SH-SY5Y (cell line): Measurements from ENCODE around the gene EXOG.

Source experiments
- GATA2 ChIP-seq: IDR thresholded peaks from 2 replicates; pipeline ENCODE4 v1.6.1; 2011; ENCODE audit warnings: mild to moderate bottlenecking, low read depth, low read length
- GATA3 ChIP-seq: IDR thresholded peaks from 2 replicates; pipeline ENCODE4 v1.6.1; 2011; ENCODE audit warnings: low read depth, mild to moderate bottlenecking, low read length, moderate library complexity

DNA sequence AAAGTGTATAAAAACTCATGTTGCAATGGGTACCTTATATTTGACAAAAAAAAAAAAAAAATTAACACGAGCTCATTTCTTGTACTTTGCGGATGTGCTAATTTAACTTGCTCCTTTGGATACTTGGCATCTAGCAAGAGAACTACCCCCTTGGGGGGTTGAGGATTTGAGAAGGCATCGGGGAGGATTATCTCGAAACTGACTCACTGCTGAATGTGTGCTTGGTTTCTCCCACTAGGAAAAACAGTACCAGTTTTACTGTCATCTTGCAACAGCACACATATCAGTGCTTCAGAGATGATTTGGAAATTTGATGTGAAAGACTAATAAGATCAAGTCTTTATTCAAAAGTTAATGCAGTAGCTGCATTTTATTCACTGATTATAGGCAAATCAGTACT, 891 bp downstream of the EXOG start:
- no peak for TF ChIP-seq GATA3
- 0 out of 2 replicates have a peak, but pooled peaks have one; percentile 7 for TF ChIP-seq GATA2
